BJ (cell line): ENCODE results near the gene KCNG2. TPM values are rescaled to one million over a fixed set of nuclear protein-coding genes. Genes with fewer than 3 reads are reported as not detected.

Experiments used
- CTCF ChIA-PET: fragments of 350-600 bp; formaldehyde crosslinking; extraction: SDS; loops from one replicate; lab custom pipeline; 2021; ENCODE audit warnings: antibody characterized with exemption, inconsistent platforms; lab: Yijun Ruan, JAX
- POLR2A ChIA-PET: fragments of 300-600 bp; sonication (Branson Sonifier 250); formaldehyde crosslinking; extraction: SDS; loops from one replicate; lab custom pipeline; 2021; ENCODE audit warnings: antibody characterized with exemption; lab: Charles Lee
- DNase-seq: peaks from one replicate; pipeline ENCODE4 v3.0.0-alpha.2; 2011; ENCODE audit warnings: low read depth
- H3K27me3 ChIP-seq: 2 replicates; pipeline ENCODE4 v1.6.0; 2011; ENCODE audit warnings: low read length; ENCODE audit not compliant: control insufficient read depth, insufficient read depth
- H3K36me3 ChIP-seq: 2 replicates; pipeline ENCODE4 v1.5.1; 2011; ENCODE audit warnings: low read length; ENCODE audit not compliant: control insufficient read depth, insufficient read depth
- H3K4me3 ChIP-seq: 2 replicates; pipeline ENCODE4 v1.5.1; 2011; ENCODE audit warnings: low read depth, mild to moderate bottlenecking, control low read depth, low read length
- CTCF ChIP-seq: IDR thresholded peaks from 2 replicates; pipeline ENCODE4 v1.5.1; 2011; ENCODE audit warnings: low read depth, mild to moderate bottlenecking, control low read depth, inconsistent platforms, low read length, moderate library complexity; ENCODE audit not compliant: insufficient read depth
- polyA plus RNA-seq: library from polyadenylated mRNA; depleted of rRNA; stranded (reverse); fragments of >200 nt; gene quantifications from 2 replicates; pipeline ENCODE4 v1.2.3, GENCODE V29; 2011

The KCNG2 gene
- polyA plus RNA-seq, 1 experiment = not detected

GRCh38 chr18:79853303-79853992 is 55.7 kb downstream of the KCNG2 start:
- no peak overlapping the region for H3K4me3 ChIP-seq
- no peak for DNase-seq
- POLR2A ChIA-PET = no interaction called here
- no peak for TF ChIP-seq CTCF
- no peaks in the 10 kb centered on the region for H3K36me3 ChIP-seq
- H3K27me3 ChIP-seq = no peaks in the 10 kb centered on the region
- CTCF ChIA-PET = interaction anchor here (1.1 kb wide), 1 partner anchor 8 kb away, joined by 3 read pairs; no protein-coding TSS in a partner anchor

DNA sequence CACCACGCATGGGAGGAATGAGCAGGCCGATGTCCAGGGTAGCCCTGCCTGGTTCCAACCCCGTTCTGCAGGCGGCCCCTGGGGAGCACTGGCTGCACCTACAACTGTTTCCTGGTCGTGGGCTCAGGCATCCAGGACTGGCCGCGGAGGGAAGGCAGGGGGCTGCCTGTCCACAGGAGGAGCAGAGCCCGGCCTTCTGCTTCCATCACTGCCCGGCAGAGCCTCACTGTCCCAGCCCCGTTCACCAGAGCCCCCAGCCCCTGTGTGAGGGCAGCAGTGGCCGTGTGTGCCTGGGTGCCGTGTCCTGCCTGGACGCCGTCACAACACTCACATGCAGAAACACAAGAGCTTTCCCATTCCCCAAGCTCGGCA is 56.2 kb downstream of the KCNG2 start:
- POLR2A ChIA-PET = no interaction called here
- H3K4me3 ChIP-seq = no peak overlapping the region
- TF ChIP-seq CTCF = no peak
- H3K36me3 ChIP-seq = no peaks in the 10 kb centered on the region
- CTCF ChIA-PET = interaction anchor here (1.1 kb wide), 1 partner anchor 8 kb away, joined by 3 read pairs; no protein-coding TSS in a partner anchor
- DNase-seq = no peak
- no peaks in the 10 kb centered on the region for H3K27me3 ChIP-seq

DNA sequence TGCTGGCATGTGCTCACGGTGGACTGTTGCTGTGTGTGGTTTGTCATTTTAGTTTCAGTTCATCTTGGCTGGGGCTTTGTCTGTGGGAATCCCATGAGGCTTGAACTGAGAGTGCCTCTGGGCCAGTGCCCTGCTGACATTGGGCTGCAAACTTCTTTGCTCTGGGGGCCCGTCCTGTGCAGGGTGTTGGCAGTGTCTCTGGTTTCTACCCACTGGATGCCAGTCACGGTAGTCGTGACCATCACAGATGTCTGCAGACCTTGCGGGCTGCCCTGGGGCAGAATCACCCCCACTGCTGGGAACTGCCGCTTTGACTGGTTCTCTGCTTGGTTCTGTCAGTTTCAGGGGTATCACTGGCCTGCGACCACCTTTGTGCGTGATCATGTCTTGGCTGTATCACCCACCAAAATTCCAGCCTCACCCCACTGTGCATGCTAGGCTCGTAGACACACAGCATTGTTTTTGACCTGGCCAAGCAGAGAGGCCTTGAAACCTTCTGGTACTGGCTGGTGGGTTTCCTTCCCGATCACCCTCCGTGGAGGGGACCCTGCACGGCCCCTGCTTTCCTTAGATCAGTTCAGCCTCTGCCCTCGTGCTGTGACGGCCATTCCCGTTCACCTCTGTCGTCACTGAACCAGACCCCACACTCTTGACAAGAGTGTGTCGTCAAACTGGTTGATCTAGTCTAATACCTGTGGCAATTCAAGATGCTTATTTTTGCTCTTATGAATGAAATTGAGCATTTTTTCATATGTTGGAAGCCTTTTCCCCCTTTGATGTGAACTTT is 57.6 kb downstream of the KCNG2 start:
- H3K36me3 ChIP-seq = no peaks in the 10 kb centered on the region
- no peak overlapping the region for H3K4me3 ChIP-seq
- TF ChIP-seq CTCF = no peak
- DNase-seq = no peak
- ChIA-PET POLR2A (no interaction called here), CTCF (no interaction called here)
- no peaks in the 10 kb centered on the region for H3K27me3 ChIP-seq

DNA sequence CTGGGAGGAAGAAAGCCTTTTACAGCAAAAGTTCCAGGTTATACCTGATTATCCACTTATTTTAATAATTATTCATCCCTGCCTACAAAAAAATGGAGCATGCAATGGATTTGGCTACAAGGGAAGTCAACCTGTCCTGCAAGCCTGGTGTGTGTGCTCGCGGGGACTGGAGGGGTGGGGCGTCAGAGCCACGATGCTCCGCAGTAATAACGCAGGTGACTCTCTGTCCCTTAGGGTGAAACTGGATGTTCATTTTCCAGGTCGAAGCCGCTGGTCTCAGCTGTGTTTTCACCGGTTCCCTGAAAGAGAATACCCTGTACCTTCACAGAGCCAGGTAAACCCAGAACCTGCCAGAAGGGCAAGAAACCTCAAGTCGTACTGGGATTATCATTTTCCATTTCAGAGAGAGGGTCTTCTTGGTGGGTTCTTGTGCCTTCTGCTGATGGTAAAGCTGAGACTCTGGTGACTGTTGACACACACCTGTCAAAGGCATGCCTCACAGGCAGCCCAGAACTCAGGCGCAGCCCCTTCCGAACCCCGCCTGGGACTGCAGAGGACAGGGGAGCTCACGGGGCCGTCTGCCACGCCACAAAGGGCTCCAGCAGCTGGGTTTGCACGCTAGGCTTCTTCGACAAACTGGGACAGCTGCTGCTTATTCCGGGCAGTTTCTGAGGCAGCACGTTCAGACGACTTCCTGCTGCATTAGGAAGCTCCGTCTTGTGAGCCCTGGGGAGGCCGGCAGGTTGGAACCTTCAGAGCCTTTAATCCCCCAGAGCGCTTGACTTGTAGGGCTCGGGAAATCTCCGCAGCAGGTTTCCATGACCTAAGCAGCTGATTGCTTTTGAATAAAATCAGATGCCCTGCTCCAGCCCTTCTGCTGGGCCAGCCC is 58.6 kb downstream of the KCNG2 start:
- DNase-seq = no peak
- POLR2A ChIA-PET = interaction anchor here (0.8 to 1.0 kb wide), 2 partner anchors 65 to 306 kb away, joined by 3 to 8 read pairs; no protein-coding TSS in a partner anchor
- H3K27me3 ChIP-seq = no peaks in the 10 kb centered on the region
- no peaks in the 10 kb centered on the region for H3K36me3 ChIP-seq
- TF ChIP-seq CTCF = no peak
- CTCF ChIA-PET = no interaction called here
- H3K4me3 ChIP-seq = no peak overlapping the region
